ENCODE measurements around the gene SF3B2.

- TF ChIP-seq EP300 (IDR thresholded peaks at IDR 0.05): no peak
- TF ChIP-seq POLR2AphosphoS5 (IDR thresholded peaks at IDR 0.05): no peak
- TF ChIP-seq CTCF (IDR thresholded peaks at IDR 0.05): no peak
These were observed 25.8 kb downstream of the SF3B2 start for GRCh38 chr11:66077927-66078326.

All from upper lobe of left lung (tissue), 4 donors.